ENCODE measurements around the gene PNPLA2. TPM values are rescaled to one million over a fixed set of nuclear protein-coding genes. Genes with fewer than 3 reads are reported as not detected.

Gene PNPLA2
- total and polyA plus RNA-seq, 2 of the 8 experiments (the other 6 are each of a cell fraction or from before 2014, with no cell fraction given): 30.9 to 62.1 TPM

DNA sequence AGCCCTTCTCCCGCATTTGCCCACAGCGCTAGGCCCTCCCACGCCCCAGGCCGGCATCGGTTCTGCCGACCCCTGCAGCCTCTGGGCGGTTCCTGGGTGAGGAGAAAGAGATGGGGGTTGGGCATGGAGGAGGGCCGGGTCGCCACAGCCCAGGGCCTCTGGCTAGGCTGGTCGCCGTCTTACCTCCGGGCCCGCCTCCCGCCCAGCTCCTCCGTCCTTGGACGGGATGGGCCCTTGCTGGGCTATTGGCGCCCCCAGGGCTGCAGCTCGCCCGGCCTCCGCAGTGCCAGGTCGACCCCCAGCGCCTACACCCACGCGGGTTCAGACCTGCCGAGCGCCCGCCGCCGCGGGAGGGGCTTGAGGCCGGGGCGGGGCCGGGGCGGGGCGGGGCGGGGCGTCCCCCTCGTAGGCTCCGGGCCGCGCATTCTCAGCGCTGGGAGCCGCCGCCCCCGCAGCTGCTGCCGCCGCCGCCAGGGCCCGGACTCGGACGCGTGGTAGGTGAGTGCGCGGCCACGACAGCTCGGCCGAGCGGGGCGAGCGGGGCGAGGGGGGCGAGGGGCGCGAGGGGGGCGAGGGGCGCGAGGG lies 13.9 kb downstream of the PNPLA2 start, which contains the start of gene CD151:
Gene CD151 (plus strand): TSS at position 424 of the 585 bp plus-strand sequence. CDS start 3,118 bp downstream, outside the sequence.
- no peaks in the 10 kb centered on the region; the same call in 1 of the 2 replicates for H3K79me1 ChIP-seq (ENCODE audit: low read depth, low read length)
- peak within 1 kb of the TSS in 3 of 4 experiments; percentile 29 to 65 (median 62); a peak in 5 of 7 replicates for H3K9ac ChIP-seq (replicated peaks in 1 of 4; ENCODE audit: extremely low read depth in 1 of 4, low read depth in 3 of 4, low read length in 3 of 4)
- 3% methylated on average over 17 of the region's 67 CpGs; no CpG with 5 or more reads in 1 of the 2 experiments for WGBS, 2 experiments (ENCODE audit: extremely low coverage in 1 of 2, insufficient coverage in 1 of 2, insufficient read length in 1 of 2, insufficient replicate concordance in 2 of 2, low coverage in 1 of 2, low lambda C conversion rate in 2 of 2, missing lambda C conversion rate in 1 of 2)
- H3K27ac ChIP-seq (ENCODE audit: low read depth, low read length): no peak within 1 kb of the TSS
- H3K27me3 ChIP-seq (replicated peaks in 1 of 4; ENCODE audit: control insufficient read depth in 3 of 4, extremely low read depth in 1 of 4, insufficient read depth in 3 of 4, low read length in 3 of 4): peaks cover 6 to 39% (median 31%) of the 10 kb centered on the region in 4 experiments
- H2AFZ ChIP-seq (ENCODE audit: low read length): no peak within 1 kb of the TSS
- H2BK120ac ChIP-seq (replicated peaks; ENCODE audit: low read depth, low read length): no peak within 1 kb of the TSS
- peaks cover 2 to 19% of the 10 kb centered on the region in 2 experiments for H4K20me1 ChIP-seq (replicated peaks in 1 of 2; ENCODE audit: control insufficient read depth in 1 of 2, insufficient read depth in 2 of 2, low read length in 2 of 2)
- peaks cover 0 to 9% (median 3%) of the 10 kb centered on the region in 4 experiments; a peak in 4 of 8 replicates for H3K36me3 ChIP-seq (ENCODE audit: control insufficient read depth in 2 of 4, insufficient read depth in 4 of 4, low read length in 3 of 4)
- H2AK5ac ChIP-seq (ENCODE audit: low read depth, low read length): 0 out of 2 replicates have a peak within 1 kb of the TSS, but pooled peaks have one; percentile 19
- H3K4me1 ChIP-seq (replicated peaks in 1 of 4; ENCODE audit: control insufficient read depth in 3 of 4, insufficient read depth in 4 of 4, low read length in 3 of 4): peaks cover 0 to 51% (median 43%) of the 10 kb centered on the region in 4 experiments; a peak in 6 of 7 replicates
- FAIRE-seq (no peak), DNase-seq (ENCODE audit: low read depth in 1 of 2, low spot score in 2 of 2) (peak in 1 of 2 experiments; percentile 83)
- H2BK5ac ChIP-seq (ENCODE audit: low read depth, low read length): peak within 1 kb of the TSS; percentile 26; the same call in 1 of the 2 replicates
- CTCF ChIA-PET (ENCODE audit: partially characterized antibody): interaction anchor here (0.6 to 2.4 kb wide), 4 partner anchors 11 to 102 kb away, joined by 3 to 7 read pairs (median 4); partner anchors contain the start of genes PNPLA2, POLR2L and TSPAN4
- no peak within 1 kb of the TSS for H3K14ac ChIP-seq (ENCODE audit: insufficient read length)
- peak within 1 kb of the TSS; percentile 78 for H3K4ac ChIP-seq (replicated peaks; ENCODE audit: insufficient read length, low read depth, low read length)
- peak within 1 kb of the TSS; percentile 23; the same call in 1 of the 2 replicates for H2BK15ac ChIP-seq (ENCODE audit: low read length)
- peak within 1 kb of the TSS; percentile 81 for H4K8ac ChIP-seq (ENCODE audit: extremely low read depth, insufficient read depth, low read length)
- H3K23me2 ChIP-seq (ENCODE audit: low read depth, low read length): peaks cover 29% of the 10 kb centered on the region
- H4K5ac ChIP-seq (ENCODE audit: insufficient read length, low read depth, low read length): peak within 1 kb of the TSS; percentile 84
- peak within 1 kb of the TSS; percentile 97 for H3K18ac ChIP-seq (ENCODE audit: extremely low read depth, low read length)
- peak within 1 kb of the TSS; percentile 51 to 76 (median 58) for H3K4me3 ChIP-seq (ENCODE audit: extremely low read depth in 1 of 4, insufficient read depth in 2 of 4, low read depth in 3 of 4, low read length in 4 of 4)
- peak within 1 kb of the TSS; percentile 81 to 84 for H3K4me2 ChIP-seq (ENCODE audit: insufficient read depth in 1 of 2, low read depth in 2 of 2, low read length in 2 of 2)
- no peaks in the 10 kb centered on the region for H3K9me3 ChIP-seq (ENCODE audit: insufficient read depth in 2 of 2, low read depth in 1 of 2, low read length in 1 of 2)
- H2BK20ac ChIP-seq (ENCODE audit: low read length): 0 out of 2 replicates have a peak within 1 kb of the TSS, but pooled peaks have one; percentile 72
- POLR2A ChIA-PET (ENCODE audit: partially characterized antibody): interaction anchor here (1.0 to 53.0 kb wide), 6 partner anchors 2 to 89 kb away, joined by 3 to 1917 read pairs (median 120); partner anchors contain the start of genes CD151, CEND1, CRACR2B and PIDD1
- H2BK12ac ChIP-seq (ENCODE audit: low read depth, low read length): peak within 1 kb of the TSS; percentile 23; the same call in 1 of the 2 replicates
- no peaks in the 10 kb centered on the region; a peak in 1 of 4 replicates for H3K79me2 ChIP-seq (ENCODE audit: control insufficient read depth in 1 of 2, insufficient read depth in 2 of 2, low read length in 2 of 2)
- peak within 1 kb of the TSS; percentile 87 for H4K91ac ChIP-seq (replicated peaks; ENCODE audit: insufficient read length, low read length)
- no peak within 1 kb of the TSS for H3K23ac ChIP-seq (ENCODE audit: insufficient read length)
- H3K56ac ChIP-seq (replicated peaks; ENCODE audit: insufficient read length, low read depth, low read length): peak within 1 kb of the TSS; percentile 59
- TF ChIP-seq, protein P1, sequence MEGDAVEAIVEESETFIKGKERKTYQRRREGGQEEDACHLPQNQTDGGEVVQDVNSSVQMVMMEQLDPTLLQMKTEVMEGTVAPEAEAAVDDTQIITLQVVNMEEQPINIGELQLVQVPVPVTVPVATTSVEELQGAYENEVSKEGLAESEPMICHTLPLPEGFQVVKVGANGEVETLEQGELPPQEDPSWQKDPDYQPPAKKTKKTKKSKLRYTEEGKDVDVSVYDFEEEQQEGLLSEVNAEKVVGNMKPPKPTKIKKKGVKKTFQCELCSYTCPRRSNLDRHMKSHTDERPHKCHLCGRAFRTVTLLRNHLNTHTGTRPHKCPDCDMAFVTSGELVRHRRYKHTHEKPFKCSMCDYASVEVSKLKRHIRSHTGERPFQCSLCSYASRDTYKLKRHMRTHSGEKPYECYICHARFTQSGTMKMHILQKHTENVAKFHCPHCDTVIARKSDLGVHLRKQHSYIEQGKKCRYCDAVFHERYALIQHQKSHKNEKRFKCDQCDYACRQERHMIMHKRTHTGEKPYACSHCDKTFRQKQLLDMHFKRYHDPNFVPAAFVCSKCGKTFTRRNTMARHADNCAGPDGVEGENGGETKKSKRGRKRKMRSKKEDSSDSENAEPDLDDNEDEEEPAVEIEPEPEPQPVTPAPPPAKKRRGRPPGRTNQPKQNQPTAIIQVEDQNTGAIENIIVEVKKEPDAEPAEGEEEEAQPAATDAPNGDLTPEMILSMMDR (IDR thresholded peaks at IDR 0.05; ENCODE audit: control extremely low read depth in 1 of 3, insufficient read depth in 1 of 3, low read depth in 1 of 3, low read length in 3 of 3): peak in 1 of 3 experiments; percentile 4; a peak in 1 of 4 replicates
- TF ChIP-seq, protein P2, sequence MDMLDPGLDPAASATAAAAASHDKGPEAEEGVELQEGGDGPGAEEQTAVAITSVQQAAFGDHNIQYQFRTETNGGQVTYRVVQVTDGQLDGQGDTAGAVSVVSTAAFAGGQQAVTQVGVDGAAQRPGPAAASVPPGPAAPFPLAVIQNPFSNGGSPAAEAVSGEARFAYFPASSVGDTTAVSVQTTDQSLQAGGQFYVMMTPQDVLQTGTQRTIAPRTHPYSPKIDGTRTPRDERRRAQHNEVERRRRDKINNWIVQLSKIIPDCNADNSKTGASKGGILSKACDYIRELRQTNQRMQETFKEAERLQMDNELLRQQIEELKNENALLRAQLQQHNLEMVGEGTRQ (IDR thresholded peaks at IDR 0.05; ENCODE audit: low read length): no peak
- TF ChIP-seq JUN (IDR thresholded peaks at IDR 0.05; ENCODE audit: low read depth, low read length): no peak
- no peak for TF ChIP-seq RNF2 (IDR thresholded peaks at IDR 0.05; ENCODE audit: borderline replicate concordance, low read depth, low read length, missing control alignments, poor library complexity, severe bottlenecking)
- peak; percentile 69; the same call in 1 of the 2 replicates for TF ChIP-seq EGR1 (IDR thresholded peaks at IDR 0.05; ENCODE audit: borderline replicate concordance, low read depth, low read length)
- TF ChIP-seq ZNF274 (IDR thresholded peaks at IDR 0.05; ENCODE audit: borderline replicate concordance, extremely low read depth, low read length): no peak

All from H1 (cell line).